Suprapubic skin (tissue), 4 donors: Measurements from ENCODE around the gene AGPAT4. TPM values are rescaled to one million over a fixed set of nuclear protein-coding genes. Genes with fewer than 3 reads are reported as not detected.

Experiments
- DNase-seq, 2 donors: peaks; one replicate each; pipeline ENCODE4 v3.0.0-alpha.2; 2019; ENCODE audit warnings: low spot score in 2 of 2
- H3K27ac ChIP-seq: fragments of 200-600 bp; sonication (generic); one replicate; pipeline ENCODE4 v1.5.1; 2019
- H3K27me3 ChIP-seq: fragments of 200-600 bp; sonication (generic); one replicate; pipeline ENCODE4 v1.5.1; 2019
- H3K36me3 ChIP-seq: fragments of 200-600 bp; sonication (generic); one replicate; pipeline ENCODE4 v1.5.1; 2019
- H3K4me1 ChIP-seq: fragments of 200-600 bp; sonication (generic); one replicate; pipeline ENCODE4 v1.5.1; 2019
- H3K4me3 ChIP-seq: fragments of 200-600 bp; sonication (generic); one replicate; pipeline ENCODE4 v1.5.1; 2019; ENCODE audit warnings: mild to moderate bottlenecking
- H3K9me3 ChIP-seq: fragments of 200-600 bp; sonication (generic); one replicate; pipeline ENCODE4 v1.5.1; 2019
- EP300 ChIP-seq: sonication (generic); formaldehyde crosslinking; IDR thresholded peaks from one replicate; pipeline ENCODE4 v1.6.1; 2017; ENCODE audit warnings: antibody characterized with exemption
- POLR2A ChIP-seq, 2 donors: fragments of 450-650 bp; IDR thresholded peaks; one replicate each; pipeline ENCODE4 v1.6.1; 2017; ENCODE audit warnings: antibody characterized with exemption in 2 of 2, mild to moderate bottlenecking in 2 of 2, moderate library complexity in 2 of 2
- POLR2AphosphoS5 ChIP-seq, 3 donors: sonication (generic); formaldehyde crosslinking; IDR thresholded peaks; one replicate each; pipeline ENCODE4 v1.6.1; 2017; ENCODE audit warnings: antibody characterized with exemption in 3 of 3
- WGBS: methylation state at CpG from one replicate; pipeline ENCODE4 v1.1.5; 2018; 5-methylcytosine and 5-hydroxymethylcytosine counted together
- total RNA-seq, 4 donors: library from RNA; depleted of rRNA; stranded (reverse); fragments of >200 nt; gene quantifications; one replicate each; pipeline ENCODE4 v1.1.0, GENCODE V29; 2016
- TF ChIP-seq, protein P1 (sequence below), 2 donors: fragments of 200-600 bp in 1 of 2; fragments of 450-650 bp in 1 of 2; sonication (generic) in 1 of 2; IDR thresholded peaks; one replicate each; pipeline ENCODE4 v1.5.1; 2016 to 2019; ENCODE audit warnings: antibody characterized with exemption in 2 of 2, mild to moderate bottlenecking in 1 of 2, moderate library complexity in 1 of 2

Gene AGPAT4
- total RNA-seq, 4 donors from 2014 or later = 1.1 to 4.1 (median 2.9) TPM

DNA sequence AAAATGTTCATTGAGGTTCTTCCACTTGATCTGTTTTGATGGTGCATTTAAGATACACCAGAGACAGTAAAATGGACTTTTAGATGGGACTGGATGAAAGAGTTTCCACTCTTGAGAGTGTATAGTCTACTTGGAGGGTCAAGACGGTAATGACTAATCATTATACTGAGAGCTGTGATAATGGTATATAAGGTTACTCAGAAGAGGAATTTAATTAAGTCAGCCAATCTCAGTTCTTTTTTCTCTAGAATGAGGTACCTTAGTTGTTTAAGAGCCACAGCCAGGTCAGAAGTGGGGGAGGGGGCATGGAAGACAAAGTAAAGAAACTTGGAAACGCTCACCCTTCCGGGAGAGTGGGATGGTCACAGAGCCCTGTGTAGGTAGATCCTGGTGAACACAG is 158.4 kb downstream of the AGPAT4 start:
- WGBS = 95% methylated on average over 3 of the region's 3 CpGs
- Histone ChIP-seq H3K4me1 (no peaks in the 10 kb centered on the region), H3K27me3 (no peaks in the 10 kb centered on the region), H3K36me3 (peaks cover 93% of the 10 kb centered on the region), H3K27ac (no peak overlapping the region), H3K9me3 (no peaks in the 10 kb centered on the region), H3K4me3 (no peak overlapping the region)
- no peak for DNase-seq
- TF ChIP-seq EP300 = no peak
- TF ChIP-seq POLR2A (IDR thresholded peaks at IDR 0.05) = no peak
- no peak for TF ChIP-seq POLR2AphosphoS5 (IDR thresholded peaks at IDR 0.05)
- TF ChIP-seq, protein P1, sequence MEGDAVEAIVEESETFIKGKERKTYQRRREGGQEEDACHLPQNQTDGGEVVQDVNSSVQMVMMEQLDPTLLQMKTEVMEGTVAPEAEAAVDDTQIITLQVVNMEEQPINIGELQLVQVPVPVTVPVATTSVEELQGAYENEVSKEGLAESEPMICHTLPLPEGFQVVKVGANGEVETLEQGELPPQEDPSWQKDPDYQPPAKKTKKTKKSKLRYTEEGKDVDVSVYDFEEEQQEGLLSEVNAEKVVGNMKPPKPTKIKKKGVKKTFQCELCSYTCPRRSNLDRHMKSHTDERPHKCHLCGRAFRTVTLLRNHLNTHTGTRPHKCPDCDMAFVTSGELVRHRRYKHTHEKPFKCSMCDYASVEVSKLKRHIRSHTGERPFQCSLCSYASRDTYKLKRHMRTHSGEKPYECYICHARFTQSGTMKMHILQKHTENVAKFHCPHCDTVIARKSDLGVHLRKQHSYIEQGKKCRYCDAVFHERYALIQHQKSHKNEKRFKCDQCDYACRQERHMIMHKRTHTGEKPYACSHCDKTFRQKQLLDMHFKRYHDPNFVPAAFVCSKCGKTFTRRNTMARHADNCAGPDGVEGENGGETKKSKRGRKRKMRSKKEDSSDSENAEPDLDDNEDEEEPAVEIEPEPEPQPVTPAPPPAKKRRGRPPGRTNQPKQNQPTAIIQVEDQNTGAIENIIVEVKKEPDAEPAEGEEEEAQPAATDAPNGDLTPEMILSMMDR (IDR thresholded peaks at IDR 0.05) = no peak

GRCh38 chr6:161111261-161111660 is 162.6 kb downstream of the AGPAT4 start:
- Histone ChIP-seq H3K4me3 (no peak overlapping the region), H3K36me3 (peaks cover 99% of the 10 kb centered on the region), H3K9me3 (no peaks in the 10 kb centered on the region), H3K4me1 (no peaks in the 10 kb centered on the region), H3K27me3 (no peaks in the 10 kb centered on the region), H3K27ac (no peak overlapping the region)
- no peak for TF ChIP-seq POLR2A (IDR thresholded peaks at IDR 0.05)
- TF ChIP-seq EP300 = no peak
- TF ChIP-seq, protein P1 (IDR thresholded peaks at IDR 0.05) = no peak
- no peak for TF ChIP-seq POLR2AphosphoS5 (IDR thresholded peaks at IDR 0.05)
- no peak for DNase-seq
- WGBS = 89% methylated on average over 4 of the region's 4 CpGs

DNA sequence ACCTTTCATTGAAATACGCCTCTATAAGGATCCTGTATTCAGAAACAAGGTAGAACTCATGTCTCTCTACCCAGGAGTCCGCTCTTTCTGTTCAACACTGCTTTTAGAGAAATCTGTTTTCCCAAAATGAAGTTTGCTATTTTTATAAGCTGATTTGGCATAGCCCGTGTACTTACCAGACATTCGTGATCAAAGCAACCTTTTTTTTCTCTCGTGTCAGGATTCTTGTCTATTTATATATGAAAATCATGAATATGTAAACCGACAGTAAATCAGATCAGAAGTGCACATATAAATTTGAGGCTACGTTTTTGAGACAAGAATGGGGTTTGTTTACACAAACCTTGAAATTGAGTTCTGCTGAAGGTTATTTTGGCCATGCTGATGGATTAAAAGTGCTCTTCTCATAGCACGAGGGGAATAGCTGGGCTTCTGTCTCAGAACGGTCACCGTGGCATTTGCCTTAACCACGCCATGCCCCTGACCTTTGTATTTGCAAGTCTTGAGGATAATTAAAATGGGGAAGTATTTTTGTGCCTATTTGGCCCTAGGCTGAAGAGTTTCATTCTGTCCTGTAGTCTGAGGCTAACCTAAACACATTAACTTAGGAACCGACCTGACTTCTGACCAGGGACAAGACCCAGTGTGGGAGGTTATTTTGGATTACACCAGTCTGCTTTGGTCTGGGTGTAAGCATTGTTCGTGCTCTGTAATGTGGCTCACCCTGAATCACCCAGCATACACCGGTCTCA is 163.7 kb downstream of the AGPAT4 start:
- H3K27me3 ChIP-seq = no peaks in the 10 kb centered on the region
- no peak overlapping the region for H3K4me3 ChIP-seq
- WGBS = 88% methylated on average over 14 of the region's 14 CpGs
- H3K9me3 ChIP-seq = no peaks in the 10 kb centered on the region
- DNase-seq = no peak
- no peaks in the 10 kb centered on the region for H3K4me1 ChIP-seq
- no peak overlapping the region for H3K27ac ChIP-seq
- no peak for TF ChIP-seq POLR2AphosphoS5 (IDR thresholded peaks at IDR 0.05)
- TF ChIP-seq, protein P1 (IDR thresholded peaks at IDR 0.05) = no peak
- TF ChIP-seq POLR2A (IDR thresholded peaks at IDR 0.05) = no peak
- no peak for TF ChIP-seq EP300
- H3K36me3 ChIP-seq = peaks cover 99% of the 10 kb centered on the region

GRCh38 chr6:161109366-161109765 is 164.5 kb downstream of the AGPAT4 start:
- Histone ChIP-seq H3K36me3 (peaks cover 91% of the 10 kb centered on the region), H3K27me3 (no peaks in the 10 kb centered on the region), H3K4me1 (no peaks in the 10 kb centered on the region), H3K27ac (no peak overlapping the region), H3K9me3 (no peaks in the 10 kb centered on the region), H3K4me3 (no peak overlapping the region)
- TF ChIP-seq POLR2A (IDR thresholded peaks at IDR 0.05) (no peak), POLR2AphosphoS5 (IDR thresholded peaks at IDR 0.05) (no peak), EP300 (no peak)
- TF ChIP-seq, protein P1 (IDR thresholded peaks at IDR 0.05) = no peak
- WGBS = 75% methylated on average over 4 of the region's 4 CpGs
- DNase-seq = no peak

- WGBS = 88% methylated on average over 5 of the region's 5 CpGs
- TF ChIP-seq EP300 = no peak
- no peak for TF ChIP-seq POLR2AphosphoS5 (IDR thresholded peaks at IDR 0.05)
- TF ChIP-seq, protein P1 (IDR thresholded peaks at IDR 0.05) = no peak
- TF ChIP-seq POLR2A (IDR thresholded peaks at IDR 0.05) = no peak
- no peak overlapping the region for H3K4me3 ChIP-seq
- no peak for DNase-seq
- no peaks in the 10 kb centered on the region for H3K4me1 ChIP-seq
- no peaks in the 10 kb centered on the region for H3K27me3 ChIP-seq
- no peak overlapping the region for H3K27ac ChIP-seq
- no peaks in the 10 kb centered on the region for H3K9me3 ChIP-seq
- H3K36me3 ChIP-seq = peaks cover 91% of the 10 kb centered on the region
Measured at GRCh38 chr6:161108916-161109315, 164.9 kb downstream of the AGPAT4 start.
